Sigmoid colon (tissue), 4 donors: ENCODE data around the gene CEP63.

Source experiments
- EP300 ChIP-seq, 4 donors: sonication (generic); formaldehyde crosslinking; IDR thresholded peaks; one replicate each; pipeline ENCODE4 v1.6.1; 2017; ENCODE audit warnings: antibody characterized with exemption in 4 of 4
- POLR2A ChIP-seq, 2 donors: fragments of 450-650 bp; IDR thresholded peaks; one replicate each; pipeline ENCODE4 v1.6.1; 2016; ENCODE audit warnings: antibody characterized with exemption in 2 of 2, mild to moderate bottlenecking in 2 of 2, moderate library complexity in 2 of 2
- TF ChIP-seq, protein P1 (sequence below), 4 experiments: fragments of 450-650 bp in 3 of 4; fragments of 200-600 bp in 1 of 4; IDR thresholded peaks; one replicate each; pipeline ENCODE4 v1.5.1; 2016 to 2019; ENCODE audit warnings: antibody characterized with exemption in 4 of 4, mild to moderate bottlenecking in 3 of 4, moderate library complexity in 2 of 4

DNA sequence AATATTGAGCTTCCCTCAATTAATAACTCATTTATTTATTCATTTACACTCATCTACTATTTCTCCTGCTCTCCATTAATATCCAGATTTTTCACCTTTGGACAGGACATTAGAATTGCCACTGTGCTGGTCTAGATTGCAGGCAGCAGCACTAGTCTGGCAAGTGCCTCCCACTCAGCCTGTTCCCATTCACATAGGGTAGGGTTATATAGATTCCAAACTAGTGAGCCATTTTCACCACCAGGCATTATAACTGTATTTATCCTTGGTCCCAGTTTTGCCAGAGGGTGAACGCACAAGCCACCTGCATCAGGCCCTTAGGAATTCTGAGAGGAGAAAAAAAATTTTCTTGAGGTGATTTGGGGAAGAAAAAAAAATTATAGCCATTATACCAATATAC is 44.5 kb upstream of the CEP63 start:
- TF ChIP-seq EP300 (IDR thresholded peaks at IDR 0.05) (no peak), POLR2A (IDR thresholded peaks at IDR 0.05) (no peak)
- TF ChIP-seq, protein P1, sequence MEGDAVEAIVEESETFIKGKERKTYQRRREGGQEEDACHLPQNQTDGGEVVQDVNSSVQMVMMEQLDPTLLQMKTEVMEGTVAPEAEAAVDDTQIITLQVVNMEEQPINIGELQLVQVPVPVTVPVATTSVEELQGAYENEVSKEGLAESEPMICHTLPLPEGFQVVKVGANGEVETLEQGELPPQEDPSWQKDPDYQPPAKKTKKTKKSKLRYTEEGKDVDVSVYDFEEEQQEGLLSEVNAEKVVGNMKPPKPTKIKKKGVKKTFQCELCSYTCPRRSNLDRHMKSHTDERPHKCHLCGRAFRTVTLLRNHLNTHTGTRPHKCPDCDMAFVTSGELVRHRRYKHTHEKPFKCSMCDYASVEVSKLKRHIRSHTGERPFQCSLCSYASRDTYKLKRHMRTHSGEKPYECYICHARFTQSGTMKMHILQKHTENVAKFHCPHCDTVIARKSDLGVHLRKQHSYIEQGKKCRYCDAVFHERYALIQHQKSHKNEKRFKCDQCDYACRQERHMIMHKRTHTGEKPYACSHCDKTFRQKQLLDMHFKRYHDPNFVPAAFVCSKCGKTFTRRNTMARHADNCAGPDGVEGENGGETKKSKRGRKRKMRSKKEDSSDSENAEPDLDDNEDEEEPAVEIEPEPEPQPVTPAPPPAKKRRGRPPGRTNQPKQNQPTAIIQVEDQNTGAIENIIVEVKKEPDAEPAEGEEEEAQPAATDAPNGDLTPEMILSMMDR (IDR thresholded peaks at IDR 0.05) = no peak
